Erythroblast (primary cell): ENCODE measurements around the gene S1PR1.
"Not testable (repeated sequence)": the region's sequence is repeated elsewhere in the genome, so short reads cannot be mapped to it uniquely, and the experiment has no call there.

Experiments
- GATA1 ChIP-seq: IDR thresholded peaks from 2 replicates; pipeline ENCODE4 v1.6.1; 2011; ENCODE audit warnings: low read depth, mild to moderate bottlenecking, control low read depth, low read length, moderate library complexity
- POLR2A ChIP-seq: IDR thresholded peaks from 2 replicates; pipeline ENCODE4 v1.6.1; 2011; ENCODE audit warnings: mild to moderate bottlenecking, low read length

- not testable (repeated sequence) for TF ChIP-seq POLR2A, GATA1
Observed at GRCh38 chr1:101232182-101232581, 4.6 kb upstream of the S1PR1 start.
